Ovary (tissue), 3 donors: ENCODE measurements around the gene MOB1A.

ENCODE experiments used
- CTCF ChIP-seq, 3 donors: fragments of 450-650 bp in 2 of 3; fragments of 200-600 bp in 1 of 3; IDR thresholded peaks; one replicate each; pipeline versions ENCODE4 v1.5.1 to v1.8.0; 2016 to 2022; ENCODE audit warnings: antibody characterized with exemption in 3 of 3, mild to moderate bottlenecking in 1 of 3
- POLR2A ChIP-seq: fragments of 450-650 bp; IDR thresholded peaks from one replicate; pipeline ENCODE4 v1.6.1; 2017; ENCODE audit warnings: antibody characterized with exemption, mild to moderate bottlenecking, moderate library complexity
- donor health status: DM: no; HTN: no; CAD: no.

- TF ChIP-seq POLR2A (no peak), CTCF (IDR thresholded peaks at IDR 0.05) (no peak)
These were observed 29.5 kb downstream of the MOB1A start for GRCh38 chr2:74149247-74149525.
